HG03097 (cell line): ENCODE measurements around the gene DYNC1LI2.
"Not testable (repeated sequence)": the region's sequence is repeated elsewhere in the genome, so short reads cannot be mapped to it uniquely, and the experiment has no call there.

Experiments
- ATAC-seq: cut with Tn5 transposase; IDR thresholded peaks from one replicate; pipeline ENCODE4 v1.9.1; 2021; ENCODE audit not compliant: unreplicated experiment, low FRiP score

The DYNC1LI2 gene

GRCh38 chr16:66698046-66698445 lies 53.4 kb downstream of the DYNC1LI2 start:
- no peak for ATAC-seq

GRCh38 chr16:66696669-66697630 lies 54.5 kb downstream of the DYNC1LI2 start, which contains the start of gene CMTM4:
Gene CMTM4, minus strand, starts transcription at chr16:66696743. Its CDS starts 218 bp downstream, at chr16:66696525.
- peak; percentile 82 for ATAC-seq

GRCh38 chr16:66695935-66696668 lies 55.3 kb downstream of the DYNC1LI2 start:
- ATAC-seq: peak; percentile 44

GRCh38 chr16:66695471-66695934 lies 55.9 kb downstream of the DYNC1LI2 start:
- ATAC-seq: no peak

- ATAC-seq: no peak
Measured at GRCh38 chr16:66693149-66693548, 58.3 kb downstream of the DYNC1LI2 start.

- ATAC-seq: no peak
Measured at GRCh38 chr16:66692341-66692740, 59.1 kb downstream of the DYNC1LI2 start.

- ATAC-seq: no peak
Measured at GRCh38 chr16:66691234-66691633, 60.2 kb downstream of the DYNC1LI2 start.

- ATAC-seq: no peak
Measured at GRCh38 chr16:66690106-66690847, 61.1 kb downstream of the DYNC1LI2 start.

GRCh38 chr16:66689282-66689681 lies 62.1 kb downstream of the DYNC1LI2 start:
- ATAC-seq: no peak

- no peak for ATAC-seq
Measured at GRCh38 chr16:66687906-66688625, 63.3 kb downstream of the DYNC1LI2 start.

- ATAC-seq: not testable (repeated sequence)
Measured at GRCh38 chr16:66685501-66686115, 65.8 kb downstream of the DYNC1LI2 start.

- no peak for ATAC-seq
Measured at GRCh38 chr16:66682271-66682670, 69.1 kb downstream of the DYNC1LI2 start.

- no peak for ATAC-seq
Measured at GRCh38 chr16:66681676-66682075, 69.7 kb downstream of the DYNC1LI2 start.

GRCh38 chr16:66678337-66678736 lies 73.1 kb downstream of the DYNC1LI2 start:
- no peak for ATAC-seq

- ATAC-seq: no peak
Measured at GRCh38 chr16:66677836-66678235, 73.6 kb downstream of the DYNC1LI2 start.

GRCh38 chr16:66677179-66677578 lies 74.2 kb downstream of the DYNC1LI2 start:
- ATAC-seq: no peak

GRCh38 chr16:66676599-66676998 lies 74.8 kb downstream of the DYNC1LI2 start:
- no peak for ATAC-seq

GRCh38 chr16:66673691-66674090 lies 77.7 kb downstream of the DYNC1LI2 start:
- no peak for ATAC-seq
